Measurements from ENCODE around the gene SYAP1.
"Not testable (repeated sequence)": the region's sequence is repeated elsewhere in the genome, so short reads cannot be mapped to it uniquely, and the experiment has no call there.

SYAP1 gene

DNA sequence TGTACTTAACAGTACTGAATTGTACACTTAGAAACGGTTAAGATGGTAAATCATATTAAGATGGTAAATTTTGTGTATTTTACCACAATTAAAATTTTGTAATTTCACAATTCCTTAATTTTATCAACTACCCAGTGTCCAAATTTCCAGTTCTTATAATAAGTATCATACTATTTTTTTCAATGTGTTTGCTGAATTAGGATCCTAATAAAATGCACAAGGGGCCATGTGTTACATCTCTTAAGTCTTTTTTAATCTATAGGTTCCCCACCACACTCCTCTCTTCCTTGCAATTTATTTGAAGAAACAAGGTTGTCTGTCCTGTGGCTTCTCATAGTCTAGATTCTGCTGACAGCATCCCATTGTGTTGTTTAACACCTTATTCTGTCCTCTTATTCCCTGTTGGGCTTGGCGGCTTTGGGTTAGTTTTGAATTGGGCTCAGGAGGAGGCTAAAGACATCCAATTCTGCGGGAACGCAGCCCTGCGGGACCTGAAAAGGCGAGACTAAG, 533 bp upstream of the SYAP1 start:
- no peak for FAIRE-seq
- no peak for DNase-seq (ENCODE audit: insufficient read length, low spot score)

DNA sequence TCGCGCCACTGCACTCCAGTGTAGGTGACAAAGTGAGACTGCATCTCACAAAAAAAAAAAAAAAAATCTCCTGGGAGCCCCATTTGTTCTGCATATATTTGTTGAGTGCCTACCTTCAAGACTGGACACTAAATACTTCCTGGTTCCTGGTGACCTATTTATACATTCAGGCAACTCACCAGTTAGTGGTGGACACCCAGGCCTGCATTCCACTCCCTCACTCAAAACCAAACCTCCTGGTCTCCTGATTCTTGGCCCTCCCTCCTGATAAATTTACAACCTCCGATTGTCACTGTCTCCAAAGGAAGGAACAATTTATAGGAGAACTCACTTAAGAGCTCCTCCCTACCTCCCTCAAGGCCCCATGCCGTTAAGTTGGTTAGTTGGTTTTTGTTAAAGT, 3.1 kb downstream of the SYAP1 start:
- DNase-seq (ENCODE audit: insufficient read length, low spot score): no peak
- FAIRE-seq: no peak

DNA sequence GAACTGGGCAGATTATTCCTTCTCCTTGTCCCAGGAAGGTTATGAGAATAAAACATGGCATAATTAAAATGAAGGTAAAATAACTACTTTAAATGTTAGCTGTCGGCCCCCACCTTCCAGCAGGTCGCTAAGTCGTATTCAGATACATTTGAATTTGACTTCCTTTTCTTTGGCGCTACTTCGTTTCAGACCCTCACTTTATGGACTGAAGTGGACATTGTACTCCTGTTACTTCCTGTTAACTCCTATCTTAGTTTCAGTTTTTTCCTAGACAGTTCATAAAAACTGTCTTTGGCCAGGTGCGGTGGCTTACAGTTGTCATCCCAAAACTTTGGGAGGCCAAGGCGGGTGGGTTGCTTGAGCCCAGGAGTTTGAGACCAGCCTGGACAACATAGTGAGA, 5.7 kb downstream of the SYAP1 start:
- no peak for DNase-seq (ENCODE audit: insufficient read length, low spot score)
- no peak for FAIRE-seq

DNA sequence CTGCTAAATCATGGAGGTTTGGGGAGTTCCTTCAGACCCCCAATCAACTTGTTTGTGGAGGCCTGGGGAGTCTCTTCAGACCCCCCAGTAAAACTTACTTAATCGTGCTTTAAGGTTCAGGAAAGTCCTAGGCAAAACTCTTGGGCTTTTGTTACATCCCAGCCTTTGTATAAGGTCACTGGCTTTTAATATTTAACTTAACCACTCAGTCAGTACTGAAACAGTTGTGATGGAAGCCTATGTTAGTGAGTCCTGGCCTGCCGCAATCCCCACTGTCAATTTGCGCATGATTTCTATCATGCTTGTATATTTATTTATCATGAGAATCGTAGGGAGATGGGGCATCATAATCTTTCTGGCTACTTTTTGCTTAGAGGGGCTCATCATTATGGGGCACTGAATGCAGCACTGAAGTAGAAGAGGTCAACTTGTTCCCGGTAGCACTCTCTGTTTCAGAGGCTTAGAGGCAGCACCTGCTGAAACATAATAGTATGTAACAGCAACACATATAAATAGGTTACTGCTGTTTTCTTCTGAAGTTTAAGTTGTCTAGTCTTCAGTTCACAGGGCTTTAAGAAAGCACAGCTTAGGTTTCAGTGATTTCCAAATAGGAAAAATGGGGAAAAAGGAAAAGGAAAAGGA, 7.1 kb downstream of the SYAP1 start:
- not testable (repeated sequence) for FAIRE-seq; DNase-seq (ENCODE audit: insufficient read length, low spot score)

DNA sequence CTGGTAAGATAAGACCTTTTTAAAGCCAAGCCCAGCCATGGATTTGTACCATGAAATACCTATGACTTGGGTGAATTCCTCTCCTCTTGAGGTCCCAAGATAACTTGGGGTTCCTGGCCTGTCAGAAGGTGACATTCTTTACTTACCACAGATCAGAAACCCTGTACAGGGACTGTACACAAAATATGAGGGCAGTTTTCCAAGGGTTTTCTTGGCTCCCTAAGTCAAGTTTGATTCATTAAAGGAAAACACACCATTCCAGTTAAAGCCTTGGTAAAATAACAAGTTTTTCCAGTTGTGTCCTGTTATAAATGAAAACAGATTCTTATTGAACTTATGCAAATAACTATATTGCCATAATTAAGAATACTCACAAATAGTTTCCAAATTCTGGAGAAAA, 8.2 kb downstream of the SYAP1 start:
- DNase-seq (ENCODE audit: insufficient read length, low spot score) (no peak), FAIRE-seq (no peak)

DNA sequence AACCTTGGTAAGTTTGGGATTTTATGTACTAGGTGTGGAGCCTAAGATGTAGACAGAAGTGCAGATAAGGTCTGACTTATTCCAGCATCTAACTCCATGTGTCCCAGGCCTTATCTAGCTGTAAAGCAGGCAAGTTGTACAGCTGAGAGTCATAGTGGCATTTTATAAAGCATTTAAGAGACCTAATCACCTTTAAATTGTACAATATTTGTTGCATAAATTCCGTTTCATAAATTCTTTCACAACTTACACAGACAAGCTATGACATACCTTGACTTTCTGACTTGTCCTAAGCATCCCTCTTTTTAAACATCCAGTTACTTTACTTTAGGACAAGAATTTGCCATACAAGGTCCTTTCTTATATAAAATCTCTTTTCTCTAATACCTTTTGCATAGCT, 11.0 kb downstream of the SYAP1 start:
- no peak for FAIRE-seq
- no peak for DNase-seq (ENCODE audit: insufficient read length, low spot score)

DNA sequence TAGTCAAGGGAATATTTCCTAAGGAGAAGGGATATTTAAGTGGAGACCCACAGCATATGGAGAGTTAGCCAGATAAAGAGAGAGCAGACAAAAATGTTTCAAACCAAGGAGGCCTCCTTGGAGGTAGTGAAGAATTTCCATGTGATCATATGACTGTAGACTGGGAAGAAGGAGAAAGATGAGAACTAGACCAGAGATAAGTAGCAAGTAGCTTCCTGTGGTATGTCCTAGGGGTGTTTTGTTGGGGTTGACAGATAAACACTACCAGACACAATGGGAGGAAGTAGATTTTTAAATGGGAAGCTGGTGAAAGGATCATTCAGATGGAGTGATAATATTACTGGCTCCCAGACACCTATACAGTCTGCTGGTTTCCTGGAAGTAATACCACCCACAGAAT, 13.6 kb downstream of the SYAP1 start:
- DNase-seq (ENCODE audit: insufficient read length, low spot score): no peak
- no peak for FAIRE-seq

DNA sequence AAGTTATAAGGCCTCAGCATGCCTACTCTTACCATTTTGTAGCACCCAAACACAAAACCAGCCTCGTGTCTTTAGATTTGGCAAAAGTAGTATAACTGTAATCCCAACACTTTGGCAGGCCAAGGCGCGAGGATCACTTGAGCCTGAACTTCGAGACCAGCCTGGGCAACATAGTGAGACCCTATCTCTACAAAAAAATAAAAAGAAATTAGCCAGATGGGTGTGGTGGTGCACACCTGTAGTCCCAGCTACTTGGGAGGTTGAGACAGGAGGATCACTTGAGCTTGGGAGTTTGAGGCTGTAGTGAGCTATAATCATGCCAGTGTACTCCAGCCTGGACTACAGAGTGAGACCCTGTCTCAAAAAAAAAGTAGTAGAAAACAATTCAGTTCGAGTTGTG, 17.6 kb downstream of the SYAP1 start:
- FAIRE-seq (no peak), DNase-seq (ENCODE audit: insufficient read length, low spot score) (no peak)

DNA sequence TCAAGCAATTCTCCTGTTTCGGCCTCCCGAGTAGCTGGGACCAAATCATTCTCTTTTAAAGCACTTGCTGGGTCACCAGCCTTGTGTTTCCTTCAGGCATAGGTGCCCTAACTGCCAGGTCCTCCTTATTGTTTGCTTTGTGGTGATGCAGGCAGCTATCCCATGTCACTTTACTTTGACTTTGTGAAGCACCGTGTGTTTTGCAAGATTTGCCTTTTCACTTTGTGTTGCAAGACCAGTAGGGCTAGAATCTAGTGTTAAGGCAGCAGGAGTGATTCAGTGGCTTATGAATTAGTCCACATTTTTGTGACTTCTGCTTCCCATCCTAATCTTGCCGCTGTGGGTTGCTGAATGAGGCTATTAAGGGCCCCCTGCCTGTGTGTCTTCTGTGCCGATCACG, 20.2 kb downstream of the SYAP1 start:
- FAIRE-seq (peak; percentile 33), DNase-seq (ENCODE audit: insufficient read length, low spot score) (no peak)

DNA sequence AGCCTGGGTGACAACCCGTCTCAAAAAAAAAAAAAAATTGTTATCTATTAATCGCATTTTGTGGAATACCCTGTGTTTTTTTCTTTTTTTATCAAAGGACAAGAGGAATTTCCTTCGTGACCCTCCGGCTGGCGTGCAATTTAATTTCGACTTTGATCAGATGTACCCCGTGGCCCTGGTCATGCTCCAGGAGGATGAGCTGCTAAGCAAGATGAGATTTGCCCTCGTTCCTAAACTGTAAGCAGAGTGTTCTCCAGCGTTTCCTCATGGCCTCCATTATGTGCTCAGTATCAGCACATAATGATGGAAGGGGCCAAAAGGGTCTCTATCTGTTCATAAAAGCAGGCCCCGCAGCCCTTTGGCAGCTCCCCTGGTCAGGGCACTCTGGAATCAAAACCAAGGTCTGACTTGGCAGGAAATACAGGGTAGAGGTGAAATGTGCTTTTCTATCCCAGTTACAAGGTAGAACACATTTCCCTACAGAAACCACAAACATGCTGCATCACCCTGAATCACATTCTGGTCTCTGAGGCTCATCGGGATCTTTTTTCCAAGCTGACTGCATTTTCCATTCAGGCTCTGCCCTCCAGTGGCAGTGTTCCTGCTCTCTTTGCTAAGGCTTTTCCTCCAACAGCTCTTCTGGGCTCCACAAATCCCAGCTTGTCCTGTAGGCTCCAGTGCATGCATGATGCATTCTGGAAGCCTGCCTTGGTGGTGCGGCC, 24.4 kb downstream of the SYAP1 start:
- DNase-seq (ENCODE audit: insufficient read length, low spot score) (peak; percentile 14), FAIRE-seq (no peak)

DNA sequence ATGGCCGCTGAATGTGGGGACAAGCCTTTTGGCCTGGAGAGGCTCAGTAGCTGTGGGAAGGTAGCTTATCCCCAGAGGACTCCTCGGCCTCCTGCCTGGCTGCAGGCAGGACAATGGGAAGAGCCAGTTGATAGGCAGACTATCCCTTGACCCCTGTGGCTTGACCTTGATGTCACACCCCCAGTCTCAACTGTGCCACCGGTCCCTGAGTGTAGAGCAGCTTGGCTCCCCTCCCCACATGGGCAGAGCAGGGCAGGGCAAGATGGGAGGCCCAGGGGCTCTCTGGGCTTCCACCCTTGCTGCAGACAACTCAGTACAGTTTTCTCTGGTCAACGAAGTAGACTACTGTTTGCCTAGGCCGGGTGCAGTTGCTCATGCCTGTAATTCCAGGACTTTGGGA, 25.7 kb downstream of the SYAP1 start:
- FAIRE-seq: no peak
- no peak for DNase-seq (ENCODE audit: insufficient read length, low spot score)

DNA sequence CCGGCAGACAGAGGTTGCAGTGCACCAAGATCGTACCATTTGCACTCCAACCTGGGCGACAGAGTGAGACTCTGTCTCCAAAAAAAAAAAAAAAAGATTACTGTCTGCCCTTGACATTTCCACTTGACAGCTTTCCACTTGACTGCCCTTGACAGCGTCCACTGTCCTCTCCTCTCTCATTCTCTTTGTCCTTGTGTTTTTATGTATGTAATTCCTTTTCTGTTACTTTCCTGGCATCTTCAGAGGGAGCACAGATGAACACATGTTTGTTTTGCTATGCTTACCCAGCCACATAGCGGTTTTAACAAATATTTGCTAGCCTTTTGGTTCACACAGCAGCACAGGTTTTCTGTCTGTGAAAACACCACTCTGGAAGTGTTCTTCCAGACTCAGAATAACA, 26.2 kb downstream of the SYAP1 start:
- FAIRE-seq (no peak), DNase-seq (ENCODE audit: insufficient read length, low spot score) (no peak)

DNA sequence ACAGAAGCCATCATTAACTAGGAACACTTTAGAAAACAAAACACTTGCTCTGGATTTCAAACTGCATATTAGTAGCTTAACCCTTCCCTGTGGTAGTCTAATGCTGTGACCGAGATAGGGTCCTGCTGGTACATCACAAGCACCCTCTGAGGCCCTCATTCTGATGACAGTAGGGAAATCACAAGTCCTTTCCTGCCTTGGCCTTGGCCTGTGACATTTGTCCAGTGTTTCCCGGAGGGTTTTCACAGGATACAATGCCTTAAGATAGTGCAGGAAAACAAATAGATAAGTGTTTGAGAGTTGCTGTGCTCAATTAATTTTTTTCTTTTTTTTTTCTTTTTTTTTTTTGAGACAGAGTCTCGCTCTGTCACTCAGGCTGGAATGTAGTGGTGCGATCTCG, 29.0 kb downstream of the SYAP1 start:
- FAIRE-seq (no peak), DNase-seq (ENCODE audit: insufficient read length, low spot score) (no peak)

DNA sequence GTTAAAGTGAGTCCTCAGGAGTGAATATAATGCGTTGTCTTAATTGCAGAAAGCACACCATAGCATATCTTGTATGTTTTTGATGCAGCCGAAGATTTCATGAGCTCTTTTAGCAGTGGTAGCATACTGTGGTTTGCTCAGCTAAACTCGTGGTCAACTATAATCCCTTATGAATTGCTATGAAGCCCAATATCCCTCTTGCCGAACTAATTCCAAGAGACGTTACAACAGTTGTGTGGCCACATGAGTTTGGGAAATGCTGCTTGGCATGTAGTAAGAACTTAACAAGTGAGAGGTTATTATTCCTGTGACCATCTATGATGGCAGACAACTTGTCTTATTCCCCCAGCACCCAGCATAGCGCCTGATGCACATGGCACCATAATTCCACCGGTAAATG, 30.7 kb downstream of the SYAP1 start:
- DNase-seq (ENCODE audit: insufficient read length, low spot score): no peak
- no peak for FAIRE-seq

DNA sequence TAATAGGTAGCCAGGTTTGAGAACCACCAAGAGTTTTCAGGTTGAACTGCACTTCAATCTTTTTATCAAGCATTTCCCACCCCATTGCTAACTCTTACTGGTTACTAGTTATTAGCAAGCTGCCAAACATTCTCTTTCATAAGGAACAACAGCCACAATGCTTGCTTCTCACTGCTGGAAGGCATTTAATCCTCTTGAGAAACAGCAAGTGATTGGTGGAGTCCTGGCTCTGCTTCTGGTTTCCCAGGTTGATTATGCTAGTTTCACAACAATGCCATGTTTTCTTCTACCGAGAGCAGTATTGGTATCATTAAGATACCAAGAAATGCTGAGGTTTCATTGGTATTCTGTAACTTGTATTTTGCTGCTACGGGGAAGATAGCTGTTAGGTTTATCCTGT, 34.6 kb downstream of the SYAP1 start:
- no peak for DNase-seq (ENCODE audit: insufficient read length, low spot score)

DNA sequence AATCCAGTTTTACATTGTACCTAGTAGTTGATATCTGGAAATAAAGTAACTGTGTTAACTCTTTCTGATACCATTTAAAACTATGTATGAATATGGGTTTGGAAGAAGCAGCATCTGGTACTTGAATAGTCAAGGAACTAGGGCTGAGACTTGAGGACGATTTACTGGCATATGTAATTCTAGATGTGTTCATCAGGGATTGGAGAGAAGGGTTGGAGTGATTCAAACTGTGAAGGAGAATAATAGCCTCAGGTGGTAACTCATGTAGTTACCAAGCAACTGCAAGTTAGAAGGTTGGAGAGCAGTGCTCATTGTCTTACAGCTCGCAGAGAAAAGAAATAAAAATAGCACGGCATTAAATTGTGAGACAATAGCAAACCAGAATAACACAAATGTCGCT, 37.3 kb downstream of the SYAP1 start:
- DNase-seq (ENCODE audit: insufficient read length, low spot score) (no peak), FAIRE-seq (no peak)

More for the DNA sequence above, 34.6 kb downstream of the SYAP1 start:
- FAIRE-seq: no peak

DNA sequence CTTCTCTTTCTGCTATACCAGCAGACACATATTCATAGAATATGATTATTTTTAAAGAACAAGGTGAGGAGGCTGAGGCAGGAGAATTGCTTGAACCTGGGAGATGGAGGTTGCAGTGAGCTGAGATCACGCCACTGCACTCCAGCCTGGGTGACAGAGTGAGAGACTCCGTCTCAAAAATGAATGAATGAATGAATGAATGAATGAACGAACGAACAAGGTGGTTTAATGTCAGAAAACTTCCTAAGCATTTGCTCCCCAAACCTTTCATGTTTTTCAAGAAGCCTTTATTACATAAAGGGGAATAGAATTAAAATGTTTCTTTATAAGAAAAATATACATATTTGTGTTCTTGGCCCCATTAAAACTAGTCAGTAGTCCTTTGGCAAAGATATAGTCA, 42.1 kb downstream of the SYAP1 start:
- not testable (repeated sequence) for FAIRE-seq; DNase-seq (ENCODE audit: insufficient read length, low spot score)

DNA sequence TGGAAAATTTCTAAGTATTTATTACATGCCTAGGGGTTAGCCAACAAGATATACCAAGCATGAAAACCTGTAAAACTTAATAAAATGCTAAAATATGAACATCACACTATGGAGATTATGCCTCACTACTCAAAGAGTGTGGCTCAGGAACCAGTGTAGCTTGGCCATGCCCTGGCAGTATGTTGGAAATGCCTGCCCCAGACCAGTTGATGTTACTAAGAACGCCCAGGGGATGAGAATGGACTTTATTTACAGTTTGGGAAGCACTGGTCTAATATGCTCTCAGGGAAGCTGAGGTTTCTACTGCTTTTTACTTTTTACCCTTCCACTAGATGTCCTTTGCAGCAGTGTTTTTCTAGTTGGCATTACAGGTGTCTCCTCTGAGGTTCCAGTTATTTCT, 43.2 kb downstream of the SYAP1 start:
- no peak for FAIRE-seq

DNA sequence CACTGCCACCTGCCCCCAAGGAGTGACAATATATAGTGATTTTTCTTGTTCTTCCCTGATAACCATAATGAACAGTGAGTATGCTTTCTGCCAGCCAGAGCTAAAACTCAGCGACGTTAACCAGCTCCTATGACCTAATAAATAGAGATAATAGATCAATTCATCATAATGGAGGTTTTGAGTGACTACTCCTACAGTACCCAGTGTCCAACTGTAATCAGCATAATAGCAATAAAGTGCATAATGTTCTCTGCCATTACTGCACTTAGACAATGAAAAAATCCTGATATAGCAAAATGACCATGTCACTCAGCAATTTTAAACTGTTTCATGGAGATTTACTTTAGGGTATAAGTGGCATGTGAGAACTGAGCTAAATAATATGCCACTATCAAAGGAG, 46.2 kb downstream of the SYAP1 start:
- DNase-seq (ENCODE audit: insufficient read length, low spot score) (no peak), FAIRE-seq (no peak)

More for the DNA sequence above, 43.2 kb downstream of the SYAP1 start:
- DNase-seq (ENCODE audit: insufficient read length, low spot score): no peak

DNA sequence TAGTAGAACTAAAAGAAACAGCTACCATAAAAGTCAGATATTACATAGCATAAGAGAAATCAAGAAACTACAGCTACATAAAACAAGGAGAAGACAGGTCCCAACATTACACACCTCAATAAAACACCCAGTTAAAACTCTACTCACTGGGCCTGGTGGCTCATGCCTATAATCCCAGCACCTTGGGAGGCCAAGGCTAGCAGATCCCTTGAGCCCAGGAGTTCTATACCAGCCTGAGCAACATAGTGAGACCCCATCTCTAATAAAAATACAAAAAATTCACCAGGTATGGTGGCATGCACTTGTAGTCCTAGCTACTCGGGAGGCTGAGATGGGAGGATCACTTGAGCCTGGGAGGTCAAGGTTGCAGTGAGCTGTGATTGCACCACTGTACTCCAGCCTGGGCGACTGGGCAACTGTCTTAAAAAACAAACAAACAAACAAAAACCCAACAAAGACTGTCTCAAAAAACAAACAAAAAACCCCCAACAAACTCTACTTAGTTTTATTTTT, 51.6 kb downstream of the SYAP1 start:
- no peak for DNase-seq (ENCODE audit: insufficient read length, low spot score)
- no peak for FAIRE-seq

DNA sequence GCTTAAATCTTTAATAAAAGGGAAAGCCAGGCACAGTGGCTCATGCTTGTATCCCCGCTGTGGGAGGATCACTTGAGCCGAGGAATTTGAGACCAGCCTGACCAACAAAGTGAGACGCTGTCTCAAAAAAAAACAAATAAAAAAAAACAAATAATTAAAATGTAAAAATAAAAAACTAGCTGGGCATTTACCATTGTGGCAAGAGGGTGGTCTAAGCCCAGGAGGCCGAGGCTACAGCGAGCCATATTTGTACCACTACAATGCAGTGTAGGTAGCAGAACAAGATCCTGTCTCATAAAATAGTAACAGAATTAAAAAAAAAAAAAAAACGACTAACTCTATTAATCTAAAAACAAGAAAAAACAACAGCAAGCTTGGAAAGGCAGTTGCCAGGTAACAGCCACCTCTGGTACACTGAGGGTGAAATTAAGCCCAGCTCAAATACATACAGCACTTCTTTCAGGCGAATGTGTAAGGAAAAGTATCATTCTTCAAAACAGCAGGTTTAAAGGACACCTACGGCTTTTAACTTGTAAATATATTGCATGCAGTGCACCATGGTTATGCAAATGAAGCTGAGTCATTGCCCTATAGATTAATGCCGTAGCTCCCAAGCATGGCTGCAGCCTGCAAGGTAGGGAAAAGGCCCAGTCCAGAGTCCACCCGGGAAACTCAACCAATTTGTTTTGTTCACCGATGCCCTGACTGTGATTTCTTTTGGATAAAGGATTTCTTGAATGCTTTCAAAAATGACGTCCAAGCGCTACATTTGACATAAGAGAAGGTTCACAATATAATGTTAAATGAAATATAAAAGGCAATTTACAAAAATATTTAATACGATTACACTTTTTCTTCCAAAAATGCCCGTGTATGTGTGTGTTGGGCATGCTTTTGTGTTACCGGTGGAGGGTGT, 52.3 kb downstream of the SYAP1 start:
- peak; percentile 59 for DNase-seq (ENCODE audit: insufficient read length, low spot score)

More for the DNA sequence above, 52.3 kb downstream of the SYAP1 start:
- no peak for FAIRE-seq

All from HTR-8/SVneo (cell line).